Activated CD4-positive, alpha-beta T cell treated with anti-CD3 and anti-CD28 coated beads, Interleukin-2, amount 50 U/mL, for 1 hour (primary cell): ENCODE data around the gene BTRC.

Source experiments
- DNase-seq: peaks from one replicate; pipeline ENCODE4 v3.0.0-alpha.2; 2020

The BTRC gene

DNA sequence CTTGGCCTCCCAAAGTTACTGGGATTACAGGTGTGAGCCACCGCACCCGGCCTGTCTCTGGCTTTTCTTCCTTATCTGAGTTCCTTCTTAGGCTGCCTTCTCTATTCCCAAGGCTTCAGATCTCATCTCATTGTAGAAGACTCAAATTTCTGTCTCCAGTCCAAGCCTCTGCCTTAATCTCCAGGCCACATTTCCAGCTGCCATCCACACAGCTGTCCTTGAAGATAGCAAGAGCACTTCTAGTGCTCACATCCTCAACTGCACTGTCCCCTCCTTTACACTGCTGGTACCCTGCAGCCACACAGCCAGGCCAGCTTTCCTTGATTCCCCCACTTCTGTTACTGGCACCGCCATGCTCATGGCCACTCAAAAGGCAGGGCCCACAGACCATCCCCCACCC lies 198.5 kb downstream of the BTRC start:
- no peak for DNase-seq

DNA sequence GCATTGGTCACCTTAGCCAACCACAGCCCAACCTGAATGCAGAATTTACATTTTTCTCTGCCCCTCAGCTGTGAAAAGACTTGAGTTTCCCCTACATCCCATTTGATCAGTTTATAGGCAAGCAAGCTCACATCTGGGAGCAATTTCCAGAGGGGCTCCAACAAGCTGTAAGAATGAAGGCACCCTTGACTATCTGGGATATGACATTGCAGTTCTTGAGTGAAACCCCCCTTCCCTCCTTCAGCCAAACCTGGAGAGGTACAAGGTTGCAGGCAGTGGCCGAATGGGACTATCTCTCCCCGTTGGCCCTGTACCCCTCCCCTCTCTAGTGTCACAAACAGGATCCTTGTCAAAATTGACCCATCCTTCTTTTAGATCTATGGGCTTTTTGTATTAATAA lies 203.6 kb downstream of the BTRC start:
- no peak for DNase-seq

DNA sequence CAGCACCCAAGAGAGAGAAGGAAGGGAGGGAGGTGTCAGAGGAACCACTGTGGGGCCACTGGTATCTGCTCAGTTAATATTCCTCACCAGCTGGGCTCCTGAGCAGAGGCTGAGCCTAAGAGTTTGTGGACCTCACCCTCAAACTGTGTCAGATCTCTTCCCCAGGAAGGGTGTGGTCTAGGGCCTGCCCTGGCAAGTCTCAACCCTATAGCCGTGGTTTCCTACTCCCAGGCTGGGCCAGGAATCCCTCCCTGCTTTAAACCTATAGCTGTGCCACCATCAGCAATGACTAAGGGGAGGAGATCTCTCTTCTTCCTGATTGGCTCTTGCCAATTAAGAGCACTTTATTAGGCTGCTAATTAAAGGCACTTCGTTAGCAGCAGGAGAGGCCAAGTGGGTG lies 204.2 kb downstream of the BTRC start:
- DNase-seq = no peak

DNA sequence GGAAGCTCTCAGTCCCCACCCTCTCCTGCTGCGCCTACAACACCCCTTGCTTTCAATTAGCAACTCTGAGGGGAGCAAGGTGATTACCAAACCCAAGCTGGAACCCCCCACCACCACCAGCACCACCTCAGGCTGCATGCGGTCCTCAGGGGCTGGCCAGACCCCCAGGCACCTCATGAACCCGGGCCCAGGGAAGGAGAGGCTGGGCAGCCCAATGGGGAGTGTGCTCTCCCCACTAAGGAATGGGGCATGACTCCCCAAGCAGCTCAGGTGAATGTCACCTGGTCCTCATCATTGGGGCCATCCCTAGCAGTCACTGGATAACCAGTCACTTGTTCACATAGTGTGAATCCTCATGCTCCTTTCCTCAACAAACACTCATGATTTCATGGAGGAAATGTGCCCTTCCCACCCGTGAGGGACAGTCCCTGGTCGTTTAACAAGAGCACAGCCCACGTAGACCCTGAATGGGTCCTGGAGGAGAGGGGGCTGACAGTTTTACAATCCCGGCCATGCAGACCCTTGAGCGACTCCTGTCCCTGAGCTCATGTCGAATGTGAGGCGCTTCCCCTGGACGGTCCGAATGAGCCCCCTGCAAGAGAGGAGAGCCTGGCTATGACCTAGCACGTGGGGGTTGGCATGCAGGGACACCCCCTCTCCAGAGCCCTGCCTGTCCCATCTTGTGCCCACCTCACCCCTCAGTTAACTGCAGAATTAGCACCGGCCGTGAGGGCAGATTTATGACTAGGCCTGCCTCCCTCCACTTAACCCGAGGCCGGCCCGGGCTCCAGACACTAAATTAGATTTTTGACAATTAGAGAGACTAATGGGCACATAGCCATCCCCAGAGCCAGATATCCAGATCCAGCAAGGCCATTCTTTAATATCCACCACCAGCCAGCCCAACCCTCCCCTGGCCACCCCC lies 205.0 kb downstream of the BTRC start:
- DNase-seq = no peak

DNA sequence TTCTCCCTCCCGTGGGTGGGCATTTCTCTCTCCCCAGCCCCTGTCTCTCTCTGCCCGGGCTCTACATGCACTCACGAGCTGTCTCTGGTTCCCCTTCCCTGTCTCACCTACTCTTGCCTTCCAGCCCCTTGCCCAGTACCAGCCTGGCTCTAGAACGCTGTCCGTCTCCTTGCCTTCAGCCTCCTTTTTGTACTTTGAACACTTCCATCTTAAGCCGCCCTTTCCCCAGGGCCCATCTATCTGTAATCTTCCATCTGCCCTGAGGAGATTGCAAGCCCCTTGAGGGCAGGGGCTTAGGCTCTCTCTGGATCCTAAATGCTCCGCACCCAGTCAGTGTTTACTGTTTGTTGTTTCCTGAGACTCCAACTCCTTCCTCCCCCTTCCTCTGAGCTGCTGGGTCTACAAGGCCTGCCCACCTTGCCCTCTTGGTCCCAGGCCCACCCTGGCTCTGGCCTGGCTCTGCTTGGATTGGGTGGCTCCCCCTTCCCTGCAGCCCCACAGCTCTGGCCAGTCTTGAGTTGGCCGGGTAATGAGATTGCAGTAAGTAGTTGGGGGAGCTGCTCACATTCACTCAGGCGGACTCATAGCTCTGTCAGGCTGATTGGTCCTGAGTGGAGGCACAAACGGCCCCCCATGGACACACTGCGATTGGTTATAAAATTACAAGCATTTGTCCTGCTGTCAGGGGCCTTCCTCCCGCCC lies 205.8 kb downstream of the BTRC start:
- no peak for DNase-seq

DNA sequence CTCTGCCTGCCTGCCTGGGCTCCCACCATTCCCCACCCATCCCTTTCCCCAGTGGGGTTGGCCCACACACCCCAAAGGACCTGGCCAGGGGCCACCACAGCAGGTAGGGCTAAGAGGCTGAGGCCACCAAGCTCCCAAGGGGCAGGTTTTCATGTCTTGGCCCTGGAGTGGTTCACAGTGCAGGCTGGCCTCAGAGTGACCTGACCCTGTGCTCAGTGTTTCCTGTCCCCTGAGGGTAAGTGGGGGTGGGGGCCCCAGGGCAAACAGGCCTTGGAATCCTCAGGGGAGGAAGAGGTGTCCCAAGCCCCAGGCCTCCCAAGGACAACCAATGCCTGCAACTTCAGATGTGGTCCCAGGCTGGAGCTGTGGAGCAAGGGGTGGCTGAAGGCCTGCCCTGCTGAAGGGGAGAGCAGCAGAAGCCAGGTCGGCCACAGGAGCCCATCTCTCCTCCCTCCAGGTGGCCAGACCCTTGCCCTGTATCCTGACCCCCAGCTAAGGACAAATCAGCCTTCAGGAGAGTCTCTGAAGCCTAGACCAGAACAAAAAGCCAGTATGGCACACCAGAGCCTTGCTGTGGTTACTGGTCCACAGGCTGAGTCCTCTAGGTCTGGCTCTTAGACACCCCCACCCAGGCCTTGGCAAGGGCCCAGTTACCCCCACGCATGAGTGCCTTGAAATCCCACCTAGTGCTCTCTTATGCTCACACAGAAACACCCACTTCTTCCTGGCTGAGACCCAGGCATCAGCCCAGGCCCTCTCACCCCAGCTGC lies 206.5 kb downstream of the BTRC start:
- no peak for DNase-seq

DNA sequence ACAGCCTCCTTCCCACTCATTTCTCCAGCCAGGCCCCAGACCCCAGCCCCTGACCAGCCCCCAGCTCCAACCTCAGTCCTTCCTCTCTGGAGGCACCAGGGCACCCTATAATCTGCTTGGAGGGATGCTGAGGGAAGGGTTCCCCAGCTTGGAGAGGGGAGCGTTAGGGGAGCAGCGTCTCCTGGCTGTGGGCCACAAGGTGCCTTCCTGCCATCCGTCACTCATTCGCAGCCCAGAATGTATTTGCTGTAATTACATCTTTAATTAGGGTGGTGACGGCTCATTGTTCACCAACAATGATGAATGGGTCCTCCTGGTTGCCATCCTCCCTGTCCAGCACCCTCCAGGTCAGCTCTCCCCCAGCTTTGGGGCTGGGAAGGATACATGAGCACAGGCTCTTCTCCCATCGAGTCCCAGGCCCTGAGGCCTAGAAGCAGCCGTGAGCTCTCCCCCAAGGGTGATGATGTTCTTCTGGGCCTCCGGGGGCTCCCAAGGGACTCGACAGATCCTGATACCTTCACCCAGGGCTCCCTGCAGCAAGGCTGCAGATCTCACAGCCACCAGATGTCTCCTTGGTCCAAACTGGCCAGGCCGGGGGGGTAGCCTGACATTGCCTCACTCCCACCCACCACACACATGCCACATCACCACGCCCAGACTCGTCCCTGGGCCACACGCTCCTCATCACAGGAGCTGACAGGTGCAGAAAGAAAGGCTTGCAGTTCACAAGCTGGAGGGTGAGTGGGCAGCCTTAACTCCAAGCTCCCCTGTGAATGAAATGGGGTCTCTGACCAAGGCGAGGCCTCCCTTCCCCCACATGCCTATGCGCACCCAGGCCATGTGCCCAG lies 207.3 kb downstream of the BTRC start:
- DNase-seq = no peak

DNA sequence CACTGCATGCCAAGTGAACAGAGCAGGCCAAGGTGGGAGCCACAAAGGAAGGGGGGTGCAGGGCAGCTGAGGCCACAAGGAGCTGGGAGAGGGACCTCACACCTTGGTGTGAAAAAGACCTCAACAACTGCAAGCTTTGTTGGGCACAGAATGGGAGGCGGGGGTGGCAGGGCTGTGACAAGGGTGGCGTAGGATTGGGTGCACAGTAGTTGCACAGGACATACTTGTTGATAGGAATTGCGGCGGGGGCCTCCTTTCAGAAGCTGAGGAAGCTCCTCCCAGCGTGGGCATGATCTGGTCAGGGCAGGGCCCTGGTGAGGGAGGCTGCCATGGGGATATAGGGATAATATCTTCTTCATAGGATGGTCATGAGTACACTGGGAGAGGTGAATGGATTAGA lies 208.3 kb downstream of the BTRC start:
- DNase-seq = no peak

DNA sequence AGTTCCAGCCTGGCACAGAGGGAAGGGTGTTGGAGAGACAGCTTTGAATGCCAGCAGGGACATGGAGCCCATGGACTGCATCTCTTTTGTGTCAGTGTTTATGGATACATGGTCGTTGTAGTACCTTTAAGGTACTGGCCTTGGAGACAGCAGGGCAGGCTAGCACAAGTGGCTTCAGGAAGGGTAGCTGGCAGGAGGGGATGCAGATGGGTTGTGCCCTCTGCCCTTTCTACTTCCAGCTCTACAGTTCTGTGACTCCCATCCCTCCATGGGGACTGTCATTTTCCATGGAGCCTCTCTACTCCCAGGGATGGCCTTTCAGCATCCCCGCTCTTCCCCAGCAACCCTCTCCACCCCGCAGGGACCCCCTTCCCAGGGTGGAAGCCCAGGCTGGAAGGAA lies 209.0 kb downstream of the BTRC start:
- DNase-seq = no peak

DNA sequence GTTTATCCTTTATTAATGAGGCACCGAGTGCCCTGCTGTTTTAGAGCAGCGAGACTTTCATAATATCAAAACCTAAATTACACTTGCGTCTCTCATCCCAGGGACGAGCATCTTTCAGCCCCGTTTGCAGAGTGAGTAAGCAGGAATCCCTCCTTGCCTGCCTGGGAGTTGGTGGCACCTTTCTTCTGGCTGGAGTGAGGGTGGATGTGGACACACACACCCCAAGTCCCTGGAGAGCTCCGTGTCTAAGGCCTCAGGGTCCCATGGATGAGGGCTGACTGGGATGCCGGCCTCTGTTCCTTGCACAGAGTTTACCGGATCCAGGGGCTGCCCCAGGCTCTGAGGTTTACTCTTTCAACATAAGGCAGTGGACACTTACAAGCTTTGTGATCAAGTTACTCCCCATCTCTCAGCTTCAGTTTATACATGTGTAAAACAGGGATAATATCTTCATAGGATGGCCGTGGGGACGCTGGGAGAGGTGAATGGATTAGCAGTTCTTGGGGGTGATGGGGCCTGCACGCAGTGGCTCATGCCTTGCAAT lies 209.6 kb downstream of the BTRC start:
- no peak for DNase-seq

DNA sequence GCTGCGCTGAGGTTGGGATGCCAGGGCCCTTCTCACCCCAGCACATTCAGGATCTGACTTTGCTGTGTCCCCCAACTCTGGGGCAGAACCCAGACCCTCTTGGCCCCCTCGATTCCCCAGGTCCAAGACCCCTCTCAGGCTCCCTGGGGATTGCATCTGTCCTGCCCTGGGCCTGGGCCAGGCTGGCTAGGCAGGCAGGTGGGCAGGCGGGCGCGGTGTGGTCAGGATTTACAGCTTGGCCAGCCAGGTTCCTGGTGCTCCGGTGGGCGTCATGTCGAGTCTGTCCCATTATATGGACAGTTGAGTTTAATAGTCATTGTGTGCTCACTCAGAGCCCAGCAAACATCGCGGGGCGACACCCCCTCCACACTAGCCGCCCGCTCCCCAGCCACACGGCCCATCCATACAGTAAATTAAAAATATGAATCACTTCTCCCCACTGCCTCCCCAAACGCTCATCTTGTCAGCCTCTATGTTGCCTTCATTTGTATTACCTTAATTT lies 210.6 kb downstream of the BTRC start:
- no peak for DNase-seq

DNA sequence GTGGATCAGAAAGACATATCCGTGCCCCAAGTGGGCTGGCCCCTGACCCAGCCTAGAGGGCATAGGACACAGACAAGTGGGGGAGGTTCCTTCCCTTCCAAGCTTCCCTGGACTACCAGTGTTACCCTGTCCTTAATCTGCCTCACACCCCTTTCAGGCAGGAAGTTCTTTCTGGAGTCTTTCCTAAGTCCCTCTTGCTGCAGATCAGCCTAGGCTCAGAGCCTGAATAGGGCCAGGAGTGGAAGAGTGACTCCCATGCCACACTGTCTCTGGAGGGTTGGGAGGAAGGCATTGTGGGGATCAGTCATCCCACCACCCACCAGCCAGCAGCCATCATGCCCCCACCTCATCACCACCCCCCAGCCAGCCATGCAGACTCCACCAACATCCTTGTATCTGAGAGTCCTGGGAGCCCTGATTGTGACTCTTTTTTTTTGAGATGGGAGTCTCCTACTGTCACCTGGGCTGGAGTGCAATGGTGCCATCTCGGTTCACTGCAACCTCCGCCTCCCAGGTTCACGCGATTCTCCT lies 211.5 kb downstream of the BTRC start:
- DNase-seq = no peak

DNA sequence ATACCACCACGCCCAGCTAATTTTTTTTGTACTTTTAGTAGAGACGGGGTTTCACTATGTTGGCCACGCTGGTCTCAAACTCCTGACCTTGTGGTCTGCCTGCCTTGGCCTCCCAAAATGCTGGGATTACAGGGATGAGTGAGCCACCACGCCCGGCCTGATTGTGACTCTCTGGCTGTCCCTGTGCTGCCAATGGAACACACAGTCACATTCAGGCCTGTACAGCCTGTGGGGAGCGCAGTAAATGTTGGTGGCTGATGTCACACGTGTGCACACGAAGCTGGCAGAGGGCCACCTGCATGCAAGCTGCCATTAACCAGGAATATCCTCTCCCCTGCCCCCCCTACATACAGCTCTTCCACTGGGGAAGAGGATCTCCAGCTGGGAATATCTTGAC lies 212.0 kb downstream of the BTRC start:
- no peak for DNase-seq

DNA sequence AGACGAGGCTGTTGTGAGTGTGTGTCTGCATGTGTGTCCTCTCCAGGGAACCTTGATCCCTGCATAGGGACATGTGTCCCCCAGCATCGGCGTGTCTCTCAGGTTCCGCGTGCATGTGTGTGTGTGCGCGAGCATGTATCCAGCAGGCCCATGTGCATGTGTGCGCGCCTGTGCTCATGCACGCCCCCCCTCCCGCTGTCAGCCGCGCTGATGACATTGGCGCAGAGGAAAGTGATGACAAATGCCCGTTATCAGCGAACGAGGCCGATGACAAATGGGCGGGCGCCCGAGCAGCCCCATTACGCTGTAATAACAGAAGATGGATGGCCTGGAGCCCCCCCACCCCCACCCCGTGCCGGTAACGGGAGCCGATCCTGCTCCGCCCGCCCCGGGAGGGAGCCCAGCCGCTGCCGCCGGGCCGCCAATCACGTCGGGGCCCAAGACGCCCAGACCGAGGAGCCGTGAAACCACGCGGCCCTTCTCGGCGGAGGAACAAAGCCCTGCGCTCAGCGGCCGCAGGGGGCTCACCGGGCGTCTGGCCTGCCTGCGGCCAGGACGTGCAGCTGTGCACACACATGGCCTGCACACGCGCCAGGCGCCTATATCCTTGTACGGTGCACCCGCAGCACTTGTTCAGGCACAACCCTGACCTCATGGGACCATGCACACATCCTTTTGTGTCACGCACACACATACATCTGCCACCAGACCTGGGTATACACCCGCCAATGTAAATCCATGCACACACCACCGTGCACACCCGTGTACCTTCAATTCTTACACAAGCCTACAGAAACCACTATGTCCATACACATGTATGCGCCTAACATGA lies 212.6 kb downstream of the BTRC start:
- DNase-seq = no peak

DNA sequence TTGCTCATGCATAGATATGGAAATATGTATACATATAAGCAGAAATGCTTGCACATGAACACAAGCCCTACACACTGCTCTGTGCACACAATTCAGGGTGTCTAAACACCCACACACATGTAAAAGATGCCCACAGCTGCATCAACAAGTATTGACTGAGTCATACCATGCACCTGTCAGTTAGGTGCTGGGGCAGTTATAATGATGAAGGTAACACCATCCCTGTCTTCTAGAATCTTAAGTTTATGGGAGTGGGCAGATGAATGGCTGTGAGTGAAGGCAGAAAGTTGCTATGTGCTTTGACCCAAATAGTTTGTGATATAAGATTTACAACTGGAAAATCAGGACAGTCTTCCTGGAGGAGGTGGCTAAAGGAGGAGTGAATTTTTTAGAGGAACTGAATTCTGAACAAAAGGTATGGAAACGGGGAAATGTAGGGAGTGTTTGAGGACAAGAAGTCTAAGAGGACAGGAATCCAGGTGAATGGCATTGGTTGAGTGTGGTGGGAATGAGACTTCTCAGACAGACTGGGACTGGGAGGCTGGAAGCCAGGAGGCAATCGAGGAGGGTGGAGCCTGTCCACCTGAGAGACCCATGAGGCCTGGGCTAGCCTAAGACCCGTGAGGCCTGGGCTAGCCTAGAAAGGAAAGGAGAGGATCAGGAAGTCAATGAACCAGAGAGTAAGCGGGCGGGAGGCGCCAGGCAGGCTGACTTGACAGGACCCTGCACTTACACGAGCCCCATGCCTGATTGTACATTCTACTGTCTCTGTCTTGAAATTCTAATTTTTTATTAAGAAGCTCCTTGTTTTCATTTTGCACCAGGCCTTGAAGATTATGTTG lies 213.4 kb downstream of the BTRC start:
- DNase-seq = no peak

DNA sequence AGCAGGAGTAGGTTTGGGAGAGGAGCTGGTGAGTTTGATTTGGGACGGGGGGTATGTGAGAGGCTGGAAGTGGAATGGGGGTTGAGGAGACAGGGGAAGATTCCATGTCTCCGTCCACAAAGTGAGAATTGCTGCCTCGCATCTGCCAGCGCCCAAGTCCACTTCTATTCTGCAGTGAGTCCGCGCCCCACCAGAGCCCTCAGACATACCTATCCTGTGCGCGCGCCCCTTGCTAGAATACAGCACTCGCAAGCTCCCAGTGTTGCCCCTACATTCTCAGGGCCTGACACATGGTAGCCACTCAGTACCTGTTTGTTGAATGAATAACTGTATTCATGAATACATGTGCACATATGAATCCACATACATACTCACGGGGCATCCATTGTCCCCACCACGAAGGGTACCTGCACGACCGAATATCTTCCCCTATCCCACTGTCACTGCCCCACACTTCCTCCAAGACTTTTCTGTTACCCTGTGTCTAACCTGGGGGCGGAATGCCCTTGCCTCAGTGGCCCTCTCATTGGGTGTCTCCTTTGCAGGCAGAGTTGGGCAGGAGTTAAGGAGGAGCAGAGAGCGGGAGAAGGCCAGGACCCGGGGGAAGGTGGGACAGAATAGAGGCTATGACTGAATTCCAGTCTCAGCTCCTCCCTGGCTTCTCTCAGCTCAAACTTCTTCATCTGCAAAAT lies 214.2 kb downstream of the BTRC start:
- no peak for DNase-seq

DNA sequence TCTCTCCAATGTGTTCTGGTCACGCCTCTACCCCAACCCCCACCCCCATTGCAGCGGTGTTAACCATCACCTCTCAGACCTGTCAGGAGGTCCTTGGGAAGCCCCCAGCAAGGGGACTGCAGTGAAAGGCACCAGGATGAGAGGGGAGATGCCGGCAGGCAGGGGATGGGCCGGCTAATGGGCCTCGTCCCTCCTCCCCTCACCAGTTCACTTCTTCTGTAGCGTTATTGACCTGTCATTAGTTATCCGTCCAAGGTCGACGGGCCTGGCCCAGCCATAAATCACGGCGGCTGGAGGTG lies 215.3 kb downstream of the BTRC start:
- DNase-seq = no peak

DNA sequence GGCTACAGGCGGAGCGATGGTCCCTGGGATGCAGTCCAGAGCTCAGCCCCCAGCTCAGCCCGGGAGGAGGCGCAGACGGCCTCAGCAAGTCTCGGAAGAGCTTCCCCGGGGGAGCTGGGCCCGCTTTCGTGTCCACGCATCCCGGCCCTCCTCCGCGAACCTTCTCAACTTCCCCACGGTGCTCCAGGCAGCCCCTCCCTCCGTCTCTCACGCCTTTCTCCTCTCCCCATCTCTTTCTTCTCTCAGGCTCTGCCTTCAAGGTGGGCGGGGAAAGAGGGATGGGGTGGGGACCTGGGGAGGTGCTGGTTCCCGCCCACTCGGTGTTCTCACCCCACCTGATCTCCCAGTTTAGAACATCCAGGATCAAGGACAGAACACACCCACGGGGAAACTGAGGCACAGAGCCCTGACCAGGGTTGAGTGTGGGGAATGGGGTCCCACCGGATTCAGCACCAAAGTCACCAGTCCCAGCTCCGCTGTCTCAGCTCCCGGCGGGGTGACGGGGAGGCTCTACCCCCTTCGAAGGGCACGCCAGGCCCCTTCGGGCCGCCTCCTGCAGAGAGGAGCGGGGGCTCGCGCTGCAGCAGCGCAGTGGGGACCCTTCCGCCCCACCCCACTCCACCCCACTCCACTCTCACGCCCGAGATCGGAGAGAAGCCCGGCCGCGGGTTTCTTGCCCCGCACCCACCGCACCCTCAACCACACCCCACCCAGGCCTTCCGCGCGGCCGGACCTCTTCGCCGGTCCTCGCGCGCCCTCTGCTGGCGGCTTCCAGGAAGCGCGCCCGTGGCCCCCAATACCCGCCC lies 215.9 kb downstream of the BTRC start:
- peak; percentile 74 for DNase-seq
